ENCODE results near the gene CCS.

The CCS gene

GRCh38 chr11:66626382-66626781 is 33.4 kb downstream of the CCS start:
- in situ Hi-C loops (cut with HindIII; ENCODE audit: low sequenced_read_pairs) = no loop called here
- no peak for DNase-seq (ENCODE audit: low read depth)

DNA sequence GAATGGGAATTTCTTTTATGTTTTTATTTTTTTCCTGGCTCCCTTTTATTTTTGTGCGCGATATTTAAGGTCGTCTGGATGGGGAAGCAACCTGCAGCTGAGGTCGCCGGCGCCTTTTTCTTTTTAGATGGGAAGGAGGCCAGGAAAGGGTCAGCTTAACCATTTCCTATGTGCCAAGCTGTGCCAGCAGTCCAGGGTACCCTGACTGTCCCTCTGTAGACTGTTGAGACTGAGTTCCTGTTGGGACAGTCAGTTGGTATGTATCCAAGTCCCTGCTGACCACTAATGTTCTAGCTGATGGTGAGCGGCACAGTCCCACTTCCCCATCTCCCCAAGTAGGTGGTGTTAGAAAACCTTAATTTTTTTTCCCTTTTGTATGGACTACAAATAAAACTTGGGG is 33.9 kb downstream of the CCS start:
- no peak overlapping the region for H3K4me3 ChIP-seq (ENCODE audit: low read depth, low read length)
- TF ChIP-seq CTCF (IDR thresholded peaks at IDR 0.05; ENCODE audit: low read depth, low read length, missing control alignments) = no peak
- DNase-seq (ENCODE audit: low read depth) = no peak
- in situ Hi-C loops (cut with HindIII; ENCODE audit: low sequenced_read_pairs) = no loop called here

More at GRCh38 chr11:66626382-66626781, 33.4 kb downstream of the CCS start:
- no peak overlapping the region for H3K4me3 ChIP-seq (ENCODE audit: low read depth, low read length)
- no peak for TF ChIP-seq CTCF (IDR thresholded peaks at IDR 0.05; ENCODE audit: low read depth, low read length, missing control alignments)

DNA sequence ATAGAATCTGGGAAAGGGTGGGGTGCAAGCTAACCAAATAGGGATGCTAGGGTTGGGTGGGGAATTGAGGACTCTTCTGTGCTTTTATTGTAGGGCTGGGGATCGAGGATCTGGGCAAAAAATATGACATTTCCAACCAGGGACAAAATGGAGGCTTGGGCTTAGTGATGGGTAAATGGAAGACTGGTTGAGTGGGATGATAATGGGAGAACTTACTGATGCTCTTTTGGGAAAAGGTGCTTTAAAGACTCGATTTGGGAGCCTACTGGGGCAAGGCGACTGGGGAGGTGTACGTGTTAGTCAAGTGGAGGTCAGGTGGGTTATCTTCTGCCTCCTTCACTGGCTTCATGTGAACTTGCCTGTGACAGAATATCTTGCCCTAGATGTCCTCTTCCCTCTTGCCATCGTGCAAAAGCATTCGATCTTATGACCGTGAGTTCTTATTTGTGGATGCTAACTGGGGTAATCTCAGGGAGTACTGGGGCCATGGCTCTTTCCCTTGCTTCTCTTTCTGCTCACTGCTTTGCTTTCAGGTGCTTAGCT is 35.1 kb downstream of the CCS start:
- in situ Hi-C loops (cut with HindIII; ENCODE audit: low sequenced_read_pairs) = no loop called here

GRCh38 chr11:66629356-66629755 is 36.4 kb downstream of the CCS start:
- no peak overlapping the region for H3K4me3 ChIP-seq (ENCODE audit: low read depth, low read length)
- no peak for TF ChIP-seq CTCF (IDR thresholded peaks at IDR 0.05; ENCODE audit: low read depth, low read length, missing control alignments)
- no peak for DNase-seq (ENCODE audit: low read depth)
- in situ Hi-C loops (cut with HindIII; ENCODE audit: low sequenced_read_pairs) = no loop called here

More for the DNA sequence above, 35.1 kb downstream of the CCS start:
- H3K4me3 ChIP-seq (ENCODE audit: low read depth, low read length) = no peak overlapping the region
- DNase-seq (ENCODE audit: low read depth) = no peak
- no peak for TF ChIP-seq CTCF (IDR thresholded peaks at IDR 0.05; ENCODE audit: low read depth, low read length, missing control alignments)

DNA sequence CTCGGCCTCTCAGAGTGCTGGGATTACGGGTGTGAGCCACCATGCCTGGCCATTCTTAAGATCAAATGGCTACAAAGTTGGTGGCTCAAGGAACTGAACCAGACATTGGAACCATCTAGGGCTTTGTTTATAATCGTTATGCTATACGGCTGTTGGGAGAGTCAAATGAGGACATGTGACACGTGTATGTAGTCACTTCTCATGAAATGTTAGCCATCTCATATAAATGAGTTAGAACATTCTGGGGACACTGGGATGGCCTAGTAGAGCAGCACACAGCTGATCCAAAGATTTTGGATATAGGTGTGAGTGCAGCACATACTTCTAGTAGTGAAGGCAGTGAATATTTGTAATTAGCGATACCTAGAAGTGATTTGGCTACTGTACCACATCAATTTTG is 38.9 kb downstream of the CCS start:
- in situ Hi-C loops (cut with HindIII; ENCODE audit: low sequenced_read_pairs) = no loop called here
- no peak for DNase-seq (ENCODE audit: low read depth)

GRCh38 chr11:66632952-66633351 is 40.0 kb downstream of the CCS start:
- no peak for DNase-seq (ENCODE audit: low read depth)
- no peak for TF ChIP-seq CTCF (IDR thresholded peaks at IDR 0.05; ENCODE audit: low read depth, low read length, missing control alignments)
- H3K4me3 ChIP-seq (ENCODE audit: low read depth, low read length) = no peak overlapping the region
- in situ Hi-C loops (cut with HindIII; ENCODE audit: low sequenced_read_pairs) = no loop called here

More for the DNA sequence above, 38.9 kb downstream of the CCS start:
- no peak for TF ChIP-seq CTCF (IDR thresholded peaks at IDR 0.05; ENCODE audit: low read depth, low read length, missing control alignments)
- no peak overlapping the region for H3K4me3 ChIP-seq (ENCODE audit: low read depth, low read length)
